Keratinocyte (primary cell): Measurements from ENCODE around the gene ATRNL1.

Source experiments
- EZH2 ChIP-seq: IDR thresholded peaks from one replicate; pipeline ENCODE4 v1.6.1; 2012; ENCODE audit warnings: inconsistent platforms, mild to moderate bottlenecking, low read length, moderate library complexity
- TF ChIP-seq, protein P1 (sequence below), 3 experiments: IDR thresholded peaks in 1 of 3; conservative IDR thresholded peaks in 1 of 3; optimal IDR thresholded peaks in 1 of 3; 2 replicates in 2 of 3; 3 replicates in 1 of 3; pipeline versions ENCODE3 to v1.5.1; 2011; ENCODE audit warnings: low read length in 3 of 3, mild to moderate bottlenecking in 3 of 3, moderate library complexity in 2 of 3, control low read depth in 1 of 3, inconsistent platforms in 1 of 3; ENCODE audit not compliant: insufficient read depth in 2 of 3; ENCODE audit errors: extremely low read depth in 1 of 3

DNA sequence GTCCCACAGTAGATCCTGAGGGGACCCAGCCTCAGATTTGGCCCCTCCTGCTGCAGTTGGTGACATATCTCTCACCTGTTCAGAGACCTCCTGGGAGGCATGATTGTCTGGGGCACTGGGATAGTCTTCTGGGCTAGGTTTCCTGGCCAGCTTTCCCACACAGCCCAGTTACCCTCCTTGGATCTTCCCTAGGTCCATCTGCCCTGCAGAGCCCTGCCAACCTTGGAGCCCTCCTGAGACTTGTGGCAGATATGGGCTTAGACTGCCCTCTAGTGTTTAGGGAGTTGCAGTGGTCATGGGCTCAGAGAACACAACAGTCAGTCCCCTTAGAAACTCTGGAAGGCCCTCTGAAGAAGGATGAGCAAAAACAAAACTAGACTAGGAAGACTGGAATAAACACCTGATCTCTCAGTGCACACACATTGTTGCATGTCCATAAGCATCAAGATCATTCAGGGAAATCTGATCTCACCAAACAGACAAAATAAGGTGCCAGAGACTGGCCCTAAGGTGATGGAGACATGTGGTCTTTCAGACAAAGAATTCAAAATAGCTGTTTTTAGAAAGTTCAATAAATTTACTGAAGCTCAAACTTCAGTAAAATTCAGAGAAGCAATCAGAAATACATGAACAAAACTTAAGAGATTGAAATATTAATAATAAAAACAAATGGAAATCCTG is 324.6 kb downstream of the ATRNL1 start:
- TF ChIP-seq, protein P1, sequence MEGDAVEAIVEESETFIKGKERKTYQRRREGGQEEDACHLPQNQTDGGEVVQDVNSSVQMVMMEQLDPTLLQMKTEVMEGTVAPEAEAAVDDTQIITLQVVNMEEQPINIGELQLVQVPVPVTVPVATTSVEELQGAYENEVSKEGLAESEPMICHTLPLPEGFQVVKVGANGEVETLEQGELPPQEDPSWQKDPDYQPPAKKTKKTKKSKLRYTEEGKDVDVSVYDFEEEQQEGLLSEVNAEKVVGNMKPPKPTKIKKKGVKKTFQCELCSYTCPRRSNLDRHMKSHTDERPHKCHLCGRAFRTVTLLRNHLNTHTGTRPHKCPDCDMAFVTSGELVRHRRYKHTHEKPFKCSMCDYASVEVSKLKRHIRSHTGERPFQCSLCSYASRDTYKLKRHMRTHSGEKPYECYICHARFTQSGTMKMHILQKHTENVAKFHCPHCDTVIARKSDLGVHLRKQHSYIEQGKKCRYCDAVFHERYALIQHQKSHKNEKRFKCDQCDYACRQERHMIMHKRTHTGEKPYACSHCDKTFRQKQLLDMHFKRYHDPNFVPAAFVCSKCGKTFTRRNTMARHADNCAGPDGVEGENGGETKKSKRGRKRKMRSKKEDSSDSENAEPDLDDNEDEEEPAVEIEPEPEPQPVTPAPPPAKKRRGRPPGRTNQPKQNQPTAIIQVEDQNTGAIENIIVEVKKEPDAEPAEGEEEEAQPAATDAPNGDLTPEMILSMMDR (optimal IDR thresholded peaks at IDR 0.05 in 1 of 3, IDR thresholded peaks at IDR 0.05 in 1 of 3, conservative IDR thresholded peaks at IDR 0.05 in 1 of 3; ENCODE audit: extremely low read depth in 1 of 3, insufficient read depth in 2 of 3, low read length in 3 of 3) = peak; percentile 63 to 89 (median 76)
- no peak for TF ChIP-seq EZH2
